Measurements from ENCODE around the gene DDX42. TPM values are rescaled to one million over a fixed set of nuclear protein-coding genes. Genes with fewer than 3 reads are reported as not detected.
"Not testable (repeated sequence)": the region's sequence is repeated elsewhere in the genome, so short reads cannot be mapped to it uniquely, and the experiment has no call there.

The DDX42 gene
- total RNA-seq, 1 donor from 2014 or later, result 47.6 TPM

DNA sequence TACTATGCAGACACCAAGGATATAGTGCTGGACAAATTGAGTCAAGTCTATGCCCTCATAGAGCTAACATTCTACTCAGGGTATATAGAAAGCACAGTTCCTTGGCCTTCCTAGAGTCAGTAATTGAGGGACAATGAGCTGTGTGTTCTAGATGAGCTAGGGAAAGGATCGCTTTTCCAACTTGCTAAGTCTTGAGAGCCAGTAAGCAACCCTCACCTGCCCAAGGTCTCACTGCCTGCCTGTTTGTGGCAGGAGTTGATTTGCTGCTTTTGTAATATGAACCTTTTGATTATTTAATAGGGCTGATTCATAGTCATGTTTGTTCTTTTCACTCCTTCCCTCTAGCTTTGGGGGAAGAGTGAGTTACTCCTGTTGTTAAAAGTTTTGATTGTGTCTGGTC lies 6.5 kb downstream of the DDX42 start:
- DNase-seq (ENCODE audit: low read depth), result peak; percentile 31

DNA sequence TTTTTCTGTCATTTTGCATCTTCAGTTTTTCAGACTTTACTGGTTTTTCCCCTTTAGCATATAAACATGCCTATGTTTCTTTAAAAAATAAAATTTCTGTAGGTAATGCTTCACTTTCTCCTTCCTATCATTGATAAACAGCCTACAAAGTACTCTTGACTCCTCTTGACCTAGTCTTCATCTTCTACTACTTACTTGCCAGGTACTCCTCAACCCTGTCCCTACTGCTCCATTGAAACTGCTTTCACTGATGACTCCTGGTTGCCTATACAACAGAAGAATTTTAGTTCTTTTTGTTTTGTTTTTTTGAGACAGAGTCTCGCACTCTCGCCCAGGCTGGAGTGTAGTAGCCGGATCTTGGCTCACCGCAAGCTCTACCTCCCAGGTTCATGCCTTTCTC lies 7.0 kb downstream of the DDX42 start:
- no peak for DNase-seq (ENCODE audit: low read depth)

- no peak for DNase-seq (ENCODE audit: low read depth)
Measured at GRCh38 chr17:63783522-63783921, 9.6 kb downstream of the DDX42 start.

GRCh38 chr17:63785556-63785955 lies 11.6 kb downstream of the DDX42 start:
- peak; percentile 38 for DNase-seq (ENCODE audit: low read depth)

DNA sequence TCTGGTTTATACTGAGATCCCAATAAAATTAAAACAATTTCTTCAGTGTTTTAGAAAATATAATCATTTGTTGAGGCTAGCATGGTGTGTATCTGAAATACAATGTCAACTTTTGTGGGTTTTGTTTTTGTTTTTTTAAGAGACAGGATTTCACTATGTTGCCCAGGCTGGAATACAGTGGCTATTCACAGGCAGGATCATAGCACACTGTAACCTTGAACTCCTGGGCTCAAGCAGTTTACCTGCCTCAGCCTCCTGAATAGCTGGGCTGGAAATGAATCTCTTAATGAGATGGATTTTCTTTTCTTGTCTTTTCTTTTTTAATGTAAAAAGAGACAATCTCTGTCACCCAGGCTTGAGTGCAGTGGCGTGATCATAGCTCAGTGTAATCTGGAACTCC lies 12.1 kb downstream of the DDX42 start:
- no peak for DNase-seq (ENCODE audit: low read depth)

DNA sequence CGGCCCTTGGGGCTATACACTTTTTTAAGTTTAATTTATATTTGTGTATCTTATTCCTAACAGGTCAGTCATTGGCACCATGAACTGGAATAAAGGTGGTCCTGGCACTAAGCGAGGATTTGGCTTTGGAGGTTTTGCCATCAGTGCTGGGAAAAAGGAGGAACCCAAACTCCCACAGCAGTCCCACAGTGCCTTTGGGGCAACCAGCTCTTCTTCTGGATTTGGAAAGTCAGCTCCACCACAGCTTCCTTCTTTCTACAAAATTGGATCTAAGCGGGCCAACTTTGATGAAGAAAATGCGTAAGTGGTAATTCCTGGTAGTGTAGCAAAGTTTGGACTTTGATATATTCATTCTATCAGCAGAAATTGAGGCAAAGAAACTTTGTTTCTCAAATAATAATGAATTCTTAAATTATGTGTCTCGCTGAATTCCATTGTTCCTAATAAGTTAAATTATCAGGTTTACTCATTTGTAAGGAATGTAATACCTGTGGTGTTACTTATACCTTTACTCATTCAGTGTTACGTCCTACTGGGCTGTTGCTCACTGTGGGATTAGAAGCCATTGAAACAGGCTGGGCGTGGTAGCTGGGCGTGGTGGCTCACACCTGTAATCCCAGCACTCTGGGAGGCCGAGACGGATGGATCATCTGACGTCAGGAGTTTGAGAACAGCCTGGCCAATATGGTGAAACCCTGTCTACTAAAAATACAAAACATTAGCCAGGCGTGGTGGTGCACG lies 13.2 kb downstream of the DDX42 start:
- DNase-seq (ENCODE audit: low read depth), result no peak

GRCh38 chr17:63790057-63790456 lies 16.1 kb downstream of the DDX42 start:
- no peak for DNase-seq (ENCODE audit: low read depth)

DNA sequence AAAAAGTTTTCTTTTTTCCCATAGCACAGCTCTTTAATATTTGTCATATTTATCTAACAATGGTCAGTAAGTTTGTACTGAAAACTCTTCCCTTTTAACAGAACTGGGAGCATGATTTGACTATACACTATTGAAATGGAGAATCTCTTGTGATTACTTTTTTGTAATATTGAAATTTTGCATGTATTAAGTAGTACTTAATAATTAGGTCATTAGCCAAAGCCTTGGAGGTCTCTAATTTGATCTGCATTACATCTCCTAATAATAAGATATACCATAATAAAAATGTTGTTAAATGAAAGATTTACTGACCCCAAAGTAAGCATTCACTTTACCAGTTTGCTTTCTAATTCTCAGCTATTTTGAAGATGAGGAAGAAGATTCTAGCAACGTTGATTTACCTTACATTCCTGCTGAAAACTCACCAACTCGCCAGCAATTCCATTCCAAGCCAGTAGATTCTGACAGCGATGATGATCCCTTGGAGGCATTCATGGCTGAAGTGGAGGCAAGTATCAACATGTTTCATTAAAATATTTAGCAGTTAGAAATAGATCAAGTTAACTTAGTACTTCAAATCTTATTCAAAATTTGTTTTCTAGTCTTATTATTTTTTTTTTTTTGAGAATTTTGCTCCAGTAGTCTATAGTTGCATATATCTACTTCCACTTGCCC lies 18.2 kb downstream of the DDX42 start:
- no peak for DNase-seq (ENCODE audit: low read depth)

GRCh38 chr17:63796375-63796774 lies 22.4 kb downstream of the DDX42 start:
- not testable (repeated sequence) for DNase-seq (ENCODE audit: low read depth)

DNA sequence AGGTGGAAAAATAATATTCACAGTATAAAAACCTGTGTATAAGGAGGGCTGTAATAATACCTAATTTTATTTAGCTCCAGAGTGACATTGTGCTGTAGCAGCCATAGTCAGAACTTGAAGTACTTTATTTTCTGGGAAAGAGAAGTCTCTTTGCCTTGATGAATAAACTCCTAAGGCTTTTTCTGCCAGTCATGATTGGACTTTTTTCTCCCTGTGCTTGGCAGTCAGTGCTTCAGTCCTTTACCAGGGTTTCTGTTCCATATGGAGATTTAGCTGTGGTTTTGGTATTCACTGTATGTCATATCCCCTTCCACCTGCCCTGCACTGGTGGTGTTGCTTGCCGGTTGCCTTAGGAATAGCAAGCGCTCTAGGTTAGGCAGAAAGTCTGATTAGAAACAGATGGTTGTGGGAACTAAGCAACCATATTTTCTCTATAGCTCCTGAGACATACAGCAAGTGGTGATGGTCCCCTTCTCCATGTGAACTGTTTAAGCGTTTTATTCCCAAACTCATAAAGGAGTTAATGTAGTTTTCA lies 24.7 kb downstream of the DDX42 start:
- no peak for DNase-seq (ENCODE audit: low read depth)

- no peak for DNase-seq (ENCODE audit: low read depth)
Measured at GRCh38 chr17:63800783-63801182, 26.8 kb downstream of the DDX42 start.

- DNase-seq (ENCODE audit: low read depth), result no peak
Measured at GRCh38 chr17:63804328-63804727, 30.4 kb downstream of the DDX42 start.

GRCh38 chr17:63805591-63805990 lies 31.6 kb downstream of the DDX42 start:
- DNase-seq (ENCODE audit: low read depth), result no peak

DNA sequence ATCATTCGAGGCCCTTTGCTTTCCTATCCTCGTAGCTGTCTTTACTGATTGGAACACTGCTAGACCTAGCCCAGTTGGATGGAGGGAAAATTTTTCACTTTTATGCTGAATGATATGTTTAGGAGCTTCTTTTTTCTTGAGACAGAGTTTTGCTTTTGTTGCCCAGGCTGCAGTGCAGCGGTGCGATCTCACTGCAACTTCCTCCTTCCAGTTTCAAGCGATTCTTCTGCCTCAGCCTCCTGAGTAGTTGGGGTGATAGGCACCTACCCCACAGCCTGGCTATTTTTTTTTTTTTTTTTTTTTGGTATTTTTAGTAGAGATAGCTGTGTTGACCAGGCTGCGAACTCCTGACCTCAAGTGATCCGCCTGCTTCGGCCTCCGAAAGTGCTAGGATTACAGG lies 36.0 kb downstream of the DDX42 start:
- DNase-seq (ENCODE audit: low read depth), result no peak

DNA sequence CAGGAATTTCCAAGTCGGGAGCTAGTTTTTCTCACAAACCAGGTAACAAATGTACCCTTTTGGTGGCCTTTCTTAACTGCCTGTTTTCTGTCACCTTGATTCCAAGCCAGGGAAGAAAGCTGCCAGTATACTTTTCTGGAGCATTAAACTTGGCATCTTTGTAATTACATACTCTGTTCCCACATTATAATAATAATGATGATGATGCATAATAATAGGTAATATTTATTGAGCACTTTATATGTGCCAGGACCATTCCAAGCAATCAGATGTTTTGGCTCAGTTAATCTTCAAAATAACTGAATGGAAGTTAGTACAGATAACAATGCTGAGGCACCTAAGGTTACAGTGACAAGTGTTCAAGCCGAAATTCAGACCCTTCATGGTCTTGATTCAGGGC lies 42.2 kb downstream of the DDX42 start:
- DNase-seq (ENCODE audit: low read depth), result no peak

DNA sequence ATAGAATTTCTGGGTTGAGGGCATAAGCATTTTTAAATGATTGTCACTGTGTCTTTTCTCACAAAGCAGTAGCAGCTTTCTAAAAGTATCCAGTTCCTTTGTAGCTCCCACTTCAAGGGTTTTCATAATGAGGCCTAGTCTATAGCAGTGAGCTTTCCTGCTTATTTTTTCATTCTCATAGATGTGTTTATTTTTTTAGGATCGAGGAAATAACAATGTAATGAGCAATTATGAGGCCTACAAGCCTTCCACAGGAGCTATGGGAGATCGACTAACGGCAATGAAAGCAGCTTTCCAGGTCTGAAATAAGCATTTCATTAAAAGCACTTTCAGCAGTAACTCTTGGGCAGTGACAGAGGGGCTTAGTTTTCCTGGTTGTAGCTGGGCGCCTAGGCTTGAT lies 42.7 kb downstream of the DDX42 start:
- DNase-seq (ENCODE audit: low read depth), result no peak

GRCh38 chr17:63817736-63818385 lies 43.9 kb downstream of the DDX42 start:
- DNase-seq (ENCODE audit: low read depth), result no peak

GRCh38 chr17:63819131-63819530 lies 45.2 kb downstream of the DDX42 start:
- no peak for DNase-seq (ENCODE audit: low read depth)

GRCh38 chr17:63819585-63820537 lies 45.9 kb downstream of the DDX42 start:
- no peak for DNase-seq (ENCODE audit: low read depth)

GRCh38 chr17:63820963-63821561 lies 47.1 kb downstream of the DDX42 start:
- DNase-seq (ENCODE audit: low read depth), result no peak

DNA sequence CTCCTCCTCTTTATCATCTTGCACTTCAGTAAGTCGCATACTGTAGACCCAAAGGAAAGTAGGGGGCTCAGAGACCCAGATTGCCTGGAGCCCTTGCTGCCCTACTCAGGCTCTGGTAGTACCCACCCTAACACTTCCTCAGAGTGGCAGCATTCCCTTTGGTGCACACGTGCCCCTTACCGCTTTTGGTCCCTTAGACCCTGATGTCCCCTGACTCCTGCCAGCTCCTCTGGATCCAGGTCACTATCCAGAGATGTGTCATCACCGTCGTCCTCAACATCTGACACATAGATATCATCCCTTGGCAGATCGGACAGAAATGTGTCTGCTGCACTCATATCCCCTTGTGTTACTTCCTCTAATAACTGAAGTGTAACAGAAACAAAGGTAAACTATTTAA lies 47.8 kb downstream of the DDX42 start:
- DNase-seq (ENCODE audit: low read depth), result no peak

All from myocyte (in vitro differentiated cells).